ENCODE results near the gene PCDHGC5.

- TF ChIP-seq CTCF (conservative IDR thresholded peaks at IDR 0.05; ENCODE audit: low read depth, low read length) (no peak), EZH2 (IDR thresholded peaks at IDR 0.05; ENCODE audit: low read length, unreplicated experiment) (no peak), EZH2phosphoT487 (IDR thresholded peaks at IDR 0.05; ENCODE audit: borderline replicate concordance, low read length) (no peak)
Measured at GRCh38 chr5:141465351-141465750, 23.5 kb upstream of the PCDHGC5 start.
